Hepatocyte (in vitro differentiated cells): ENCODE results near the gene MVB12B. TPM values are rescaled to one million over a fixed set of nuclear protein-coding genes. Genes with fewer than 3 reads are reported as not detected.

Source experiments
- DNase-seq: peaks from one replicate; pipeline ENCODE4 v3.0.0-alpha.2; 2016; ENCODE audit warnings: low spot score
- H2AFZ ChIP-seq: fragments of 200-600 bp; sonication (generic); 2 replicates; pipeline ENCODE4 v1.6.0; 2016; ENCODE audit warnings: antibody characterized with exemption, mild to moderate bottlenecking
- H3K27ac ChIP-seq: fragments of 200-600 bp; sonication (generic); 2 replicates; pipeline ENCODE4 v1.5.1; 2016; ENCODE audit warnings: mild to moderate bottlenecking
- H3K27me3 ChIP-seq: fragments of 200-600 bp; sonication (generic); 2 replicates; pipeline ENCODE4 v1.6.1; 2016
- H3K36me3 ChIP-seq: fragments of 200-600 bp; sonication (generic); replicated peaks from 2 replicates; pipeline ENCODE4 v1.5.1; 2016; ENCODE audit warnings: low read depth; ENCODE audit not compliant: insufficient read depth
- H3K4me1 ChIP-seq: fragments of 200-600 bp; sonication (generic); 2 replicates; pipeline ENCODE4 v1.5.1; 2016; ENCODE audit warnings: mild to moderate bottlenecking, moderate library complexity; ENCODE audit not compliant: insufficient read depth
- H3K4me2 ChIP-seq: fragments of 200-600 bp; sonication (generic); 2 replicates; pipeline ENCODE4 v1.6.0; 2016
- H3K4me3 ChIP-seq: fragments of 200-600 bp; sonication (generic); 2 replicates; pipeline ENCODE4 v1.5.1; 2016; ENCODE audit warnings: mild to moderate bottlenecking
- H3K79me2 ChIP-seq: fragments of 200-600 bp; sonication (generic); 2 replicates; pipeline ENCODE4 v1.6.0; 2017; ENCODE audit warnings: mild to moderate bottlenecking
- H3K9me2 ChIP-seq: fragments of 200-600 bp; sonication (generic); replicated peaks from 2 replicates; pipeline ENCODE4 v1.6.0; 2017; ENCODE audit warnings: mild to moderate bottlenecking; ENCODE audit not compliant: insufficient read depth
- H3K9me3 ChIP-seq: fragments of 200-600 bp; sonication (generic); 2 replicates; pipeline ENCODE4 v1.5.1; 2016; ENCODE audit warnings: low read depth, mild to moderate bottlenecking
- H4K20me1 ChIP-seq: fragments of 200-600 bp; sonication (generic); 2 replicates; pipeline ENCODE4 v1.6.0; 2016; ENCODE audit warnings: mild to moderate bottlenecking; ENCODE audit not compliant: insufficient read depth, poor library complexity, severe bottlenecking
- EZH2 ChIP-seq: fragments of 200-600 bp; sonication (generic); IDR thresholded peaks from 2 replicates; pipeline ENCODE4 v1.6.1; 2016; ENCODE audit warnings: antibody characterized with exemption, mild to moderate bottlenecking, borderline replicate concordance
- EZH2phosphoT487 ChIP-seq: fragments of 200-600 bp; sonication (generic); IDR thresholded peaks from one replicate; pipeline ENCODE4 v1.6.1; 2018; ENCODE audit warnings: antibody characterized with exemption, mild to moderate bottlenecking, low read depth, moderate library complexity; ENCODE audit not compliant: unreplicated experiment, severe bottlenecking
- WGBS: methylation state at CpG from one replicate; pipeline ENCODE4 v1.1.6; 2016; ENCODE audit warnings: low lambda C conversion rate; ENCODE audit errors: missing lambda C conversion rate; 5-methylcytosine and 5-hydroxymethylcytosine counted together
- polyA plus RNA-seq: library from polyadenylated mRNA; unstranded; fragments of >200 nt; fragmentation: Nextera tagmentation; extraction: Ambion mirVana; gene quantifications from 2 replicates; pipeline ENCODE4 v1.2.1, GENCODE V29; 2016
- total RNA-seq: library from RNA; depleted of rRNA; stranded (reverse); fragments of >200 nt; gene quantifications from 2 replicates; pipeline ENCODE4 v1.2.3, GENCODE V29; 2014
- TF ChIP-seq, protein P1 (sequence below): fragments of 200-600 bp; sonication (generic); IDR thresholded peaks from 2 replicates; pipeline ENCODE4 v1.5.1; 2016; ENCODE audit warnings: antibody characterized with exemption, mild to moderate bottlenecking; ENCODE audit not compliant: poor library complexity

The MVB12B gene
- total and polyA plus RNA-seq, 2 experiments from 2014 or later: 11.8 to 12.1 TPM

DNA sequence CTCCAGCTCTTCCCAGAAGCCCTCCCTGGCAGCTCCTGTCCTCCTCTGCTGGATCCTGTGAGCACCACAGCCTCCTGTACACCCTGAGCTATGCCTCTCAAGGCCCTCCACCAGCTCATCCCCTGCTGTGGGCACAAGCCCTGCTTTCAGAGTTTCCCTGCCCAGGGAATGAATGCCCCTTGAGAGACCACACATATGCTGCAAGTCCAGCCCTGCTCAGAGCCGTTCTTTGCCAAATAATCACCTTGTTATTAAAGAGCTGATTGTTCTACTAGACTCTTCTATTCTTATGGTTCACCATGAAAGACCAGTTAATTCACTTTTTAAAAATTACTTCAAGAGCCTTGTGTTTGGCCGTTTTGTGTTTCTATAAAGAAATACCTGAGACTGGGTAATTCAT, 121.5 kb downstream of the MVB12B start:
- H3K36me3 ChIP-seq: no peaks in the 10 kb centered on the region
- no peak for TF ChIP-seq EZH2
- TF ChIP-seq, protein P1, sequence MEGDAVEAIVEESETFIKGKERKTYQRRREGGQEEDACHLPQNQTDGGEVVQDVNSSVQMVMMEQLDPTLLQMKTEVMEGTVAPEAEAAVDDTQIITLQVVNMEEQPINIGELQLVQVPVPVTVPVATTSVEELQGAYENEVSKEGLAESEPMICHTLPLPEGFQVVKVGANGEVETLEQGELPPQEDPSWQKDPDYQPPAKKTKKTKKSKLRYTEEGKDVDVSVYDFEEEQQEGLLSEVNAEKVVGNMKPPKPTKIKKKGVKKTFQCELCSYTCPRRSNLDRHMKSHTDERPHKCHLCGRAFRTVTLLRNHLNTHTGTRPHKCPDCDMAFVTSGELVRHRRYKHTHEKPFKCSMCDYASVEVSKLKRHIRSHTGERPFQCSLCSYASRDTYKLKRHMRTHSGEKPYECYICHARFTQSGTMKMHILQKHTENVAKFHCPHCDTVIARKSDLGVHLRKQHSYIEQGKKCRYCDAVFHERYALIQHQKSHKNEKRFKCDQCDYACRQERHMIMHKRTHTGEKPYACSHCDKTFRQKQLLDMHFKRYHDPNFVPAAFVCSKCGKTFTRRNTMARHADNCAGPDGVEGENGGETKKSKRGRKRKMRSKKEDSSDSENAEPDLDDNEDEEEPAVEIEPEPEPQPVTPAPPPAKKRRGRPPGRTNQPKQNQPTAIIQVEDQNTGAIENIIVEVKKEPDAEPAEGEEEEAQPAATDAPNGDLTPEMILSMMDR: no peak
- TF ChIP-seq EZH2phosphoT487: no peak
- H3K4me1 ChIP-seq: no peaks in the 10 kb centered on the region
- no peaks in the 10 kb centered on the region for H3K27me3 ChIP-seq
- 90% methylated on average over 2 of the region's 2 CpGs for WGBS
- no peak overlapping the region for H3K4me3 ChIP-seq
- no peak overlapping the region for H2AFZ ChIP-seq
- H4K20me1 ChIP-seq: no peaks in the 10 kb centered on the region
- H3K27ac ChIP-seq: no peak overlapping the region
- no peaks in the 10 kb centered on the region for H3K9me2 ChIP-seq
- no peaks in the 10 kb centered on the region for H3K79me2 ChIP-seq
- no peak overlapping the region for H3K4me2 ChIP-seq
- no peak for DNase-seq
- no peaks in the 10 kb centered on the region for H3K9me3 ChIP-seq

DNA sequence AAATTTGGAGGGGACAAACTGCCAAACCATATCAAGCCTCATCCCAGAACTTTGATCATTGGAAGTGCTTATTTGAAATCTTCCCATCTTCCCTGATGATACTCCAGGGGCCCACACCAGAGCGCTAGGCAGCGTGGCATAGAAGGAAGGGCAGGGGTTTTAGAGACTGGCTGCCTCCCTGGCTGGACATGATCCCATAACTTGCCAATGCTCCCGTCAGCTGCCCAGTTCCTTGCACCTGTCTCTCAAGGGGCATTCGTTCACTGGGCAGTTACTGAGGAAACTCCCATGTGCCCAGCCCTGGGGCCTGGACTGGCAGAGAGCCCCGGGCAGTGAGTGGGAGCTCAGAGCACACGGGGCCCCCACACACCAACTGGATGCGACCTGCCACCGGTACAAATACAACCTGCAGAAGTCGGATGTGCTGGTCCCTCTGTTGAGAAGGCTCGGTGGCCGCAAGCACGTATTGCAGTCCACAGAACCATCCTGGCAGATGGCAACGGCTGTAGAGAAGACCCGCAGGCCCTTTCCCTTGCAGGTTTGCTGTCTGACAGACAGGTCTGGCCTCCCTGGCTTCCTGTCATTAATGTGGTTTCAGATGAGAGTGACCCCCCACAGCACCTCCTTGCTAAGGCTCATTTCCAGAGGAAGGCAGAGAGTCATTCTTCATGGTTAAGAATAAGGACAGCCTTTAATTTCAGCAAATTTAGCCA, 122.4 kb downstream of the MVB12B start:
- WGBS: 92% methylated on average over 14 of the region's 14 CpGs

DNA sequence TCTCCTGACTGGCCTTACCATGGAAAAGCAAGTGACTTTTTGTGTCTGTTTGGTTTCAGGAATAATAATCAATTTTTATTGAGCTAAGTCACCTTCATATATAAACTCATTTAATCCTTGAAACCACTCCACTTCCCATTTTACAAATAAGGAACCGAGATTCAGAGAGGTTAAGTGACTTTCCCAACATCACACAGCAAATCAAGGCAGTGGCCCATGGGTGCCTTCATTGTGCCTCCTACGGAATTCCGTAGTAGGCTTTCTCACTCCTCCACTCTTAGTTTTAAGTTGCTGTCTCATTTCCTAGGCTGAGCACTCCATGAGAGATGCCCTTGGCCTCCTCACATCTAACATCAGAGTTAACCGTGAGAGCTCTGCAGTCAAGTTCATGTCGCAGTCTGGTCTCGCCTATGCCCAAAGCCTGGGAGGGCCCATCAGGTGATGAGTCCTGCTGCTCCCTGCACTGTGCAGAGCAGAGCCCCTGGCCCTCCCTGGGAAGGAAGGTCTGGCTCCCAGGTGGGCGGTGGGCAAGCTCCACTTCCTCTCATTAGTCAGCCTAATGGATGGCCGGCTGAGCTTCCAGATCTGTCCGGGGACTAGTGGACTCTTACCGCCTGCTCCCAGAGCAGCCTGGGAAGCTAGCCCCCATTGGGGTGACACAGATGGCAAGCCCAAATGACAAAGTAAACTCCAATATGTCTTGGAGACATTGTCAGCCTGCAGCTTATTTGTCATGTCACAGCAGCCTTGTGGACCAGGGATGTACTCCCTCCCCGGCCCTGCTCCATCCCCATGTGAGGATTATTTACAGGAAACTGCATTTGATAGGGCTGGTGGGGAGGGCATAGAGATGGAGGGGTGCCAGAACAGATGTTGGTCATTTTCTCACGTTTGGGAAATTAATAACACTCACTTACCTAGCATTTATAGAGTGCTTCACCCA, 123.4 kb downstream of the MVB12B start:
- H4K20me1 ChIP-seq: no peaks in the 10 kb centered on the region
- H3K4me3 ChIP-seq: no peak overlapping the region
- H3K9me3 ChIP-seq: no peaks in the 10 kb centered on the region
- no peaks in the 10 kb centered on the region for H3K9me2 ChIP-seq
- 86% methylated on average over 12 of the region's 12 CpGs for WGBS
- DNase-seq: no peak
- no peak overlapping the region for H3K4me2 ChIP-seq
- no peaks in the 10 kb centered on the region for H3K79me2 ChIP-seq
- no peak for TF ChIP-seq EZH2
- TF ChIP-seq, protein P1: no peak
- no peak for TF ChIP-seq EZH2phosphoT487
- no peaks in the 10 kb centered on the region for H3K27me3 ChIP-seq
- H3K27ac ChIP-seq: no peak overlapping the region
- H3K4me1 ChIP-seq: no peaks in the 10 kb centered on the region
- no peaks in the 10 kb centered on the region for H3K36me3 ChIP-seq
- H2AFZ ChIP-seq: no peak overlapping the region

More for the DNA sequence above, 122.4 kb downstream of the MVB12B start:
- no peaks in the 10 kb centered on the region for H4K20me1 ChIP-seq
- no peak overlapping the region for H3K4me3 ChIP-seq
- H3K27me3 ChIP-seq: no peaks in the 10 kb centered on the region
- H2AFZ ChIP-seq: no peak overlapping the region
- no peak for DNase-seq
- TF ChIP-seq EZH2 (no peak), EZH2phosphoT487 (no peak)
- TF ChIP-seq, protein P1: no peak
- no peak overlapping the region for H3K27ac ChIP-seq
- no peak overlapping the region for H3K4me2 ChIP-seq
- H3K36me3 ChIP-seq: no peaks in the 10 kb centered on the region
- no peaks in the 10 kb centered on the region for H3K9me3 ChIP-seq
- H3K79me2 ChIP-seq: no peaks in the 10 kb centered on the region
- H3K4me1 ChIP-seq: no peaks in the 10 kb centered on the region
- no peaks in the 10 kb centered on the region for H3K9me2 ChIP-seq
